Pancreas (tissue), 10 donors: ENCODE results near the gene PCNX1. TPM values are rescaled to one million over a fixed set of nuclear protein-coding genes. Genes with fewer than 3 reads are reported as not detected.

Source experiments
- ATAC-seq, 4 donors: fragments of 200-7000 bp; cut with Tn5 transposase; one replicate each; pipeline versions ENCODE4 v1.8.0 to v1.9.1; 2020; ENCODE audit warnings: mild to moderate bottlenecking in 4 of 4, moderate library complexity in 4 of 4
- DNase-seq, 6 donors: peaks; one replicate each; pipeline ENCODE4 v3.0.0-alpha.2; 2020
- FAIRE-seq: peaks from 2 replicates; lab custom pipeline; 2012; peaks lifted over from hg19 to GRCh38; lab: Jason Lieb, UNC
- H3K27ac ChIP-seq, 4 donors: fragments of 200-600 bp; sonication (generic); 1 replicate in 3 of 4; 2 replicates in 1 of 4; pipeline versions ENCODE4 v1.5.0 to v1.8.0; 2020
- H3K27me3 ChIP-seq, 4 donors: fragments of 200-600 bp; one replicate each; pipeline ENCODE4 v1.8.0; 2021
- H3K36me3 ChIP-seq, 3 donors: fragments of 200-600 bp; sonication (generic) in 1 of 3; one replicate each; pipeline versions ENCODE4 v1.5.0 to v1.8.0; 2020 to 2021
- H3K4me1 ChIP-seq, 3 donors: fragments of 200-600 bp; one replicate each; pipeline ENCODE4 v1.8.0; 2021
- H3K4me3 ChIP-seq, 4 donors: fragments of 200-600 bp; sonication (generic) in 2 of 4; one replicate each; pipeline versions ENCODE4 v1.5.0 to v1.8.0; 2020 to 2021
- H3K9me3 ChIP-seq, 4 donors: fragments of 200-600 bp; one replicate each; pipeline ENCODE4 v1.8.0; 2021
- CTCF ChIP-seq, 4 donors: fragments of 200-600 bp; sonication (generic) in 3 of 4; IDR thresholded peaks; one replicate each; pipeline versions ENCODE4 v1.5.0 to v1.8.0; 2021; ENCODE audit warnings: antibody characterized with exemption in 4 of 4
- WGBS, 2 donors: extraction: QIAGEN DNeasy Blood & Tissue Kit; methylation state at CpG; one replicate each; pipeline ENCODE4 v1.1.7; 2013; 5-methylcytosine and 5-hydroxymethylcytosine counted together
- intact Hi-C, 3 donors: fragments of 100-400 bp; cut with DNase I; formaldehyde crosslinking; loops; one replicate each; pipeline versions ENCODE4 v1.11.1 to v1.14.2; 2022
- polyA plus RNA-seq, 2 donors: library from polyadenylated mRNA; stranded (reverse); fragments of 200-250 nt; gene quantifications; one replicate each; pipeline ENCODE4 v1.2.3, GENCODE V29; 2013
- total RNA-seq, 6 donors: library from RNA; stranded (reverse); fragmentation: NEBNext Ultra II Directional in 4 of 6; extraction: Animal tissue kit (Norgen Biotek cat#: 25700) in 4 of 6; gene quantifications; one replicate each; pipeline versions ENCODE4 v1.2.1 to v1.2.4, GENCODE V29; 2021 to 2023
- donor health status: healthy with polysubstance abuse.
- donor health status: DM: no; HTN: no; CAD: no; lungs with moderate emphysema.
- donor health status: DM: no; HTN: no; CAD: no.
- donor health status: control.
- donor health status: control.
- donor health status: Bipolar disorder and iron deficiency.
- donor health status: DM: yes; HTN: yes; CAD: no.
- donor health status: DM: no; HTN: no; CAD: no.
- donor health status: DM: no; HTN: no; CAD: no.
- donor health status: DM: yes; HTN: yes; CAD: no.

The PCNX1 gene
- total and polyA plus RNA-seq, 8 donors, result 5.0 to 28.7 (median 14.7) TPM

GRCh38 chr14:70999117-70999516 is 91.9 kb downstream of the PCNX1 start:
- no peaks in the 10 kb centered on the region for H3K27me3 ChIP-seq
- peaks cover 0 to 3% (median 0%) of the 10 kb centered on the region in 3 donors for H3K4me1 ChIP-seq
- ATAC-seq, result no peak
- no peaks in the 10 kb centered on the region for H3K9me3 ChIP-seq
- no peak overlapping the region for H3K4me3 ChIP-seq
- no peaks in the 10 kb centered on the region for H3K36me3 ChIP-seq
- WGBS, 2 donors, result 82 to 91% methylated on average over 1 of the region's 1 CpG
- TF ChIP-seq CTCF (IDR thresholded peaks at IDR 0.05), result no peak
- intact Hi-C loops, result no loop called here
- FAIRE-seq, result no peak
- DNase-seq, result no peak
- H3K27ac ChIP-seq, result no peak overlapping the region

- FAIRE-seq (no peak), DNase-seq (no peak), ATAC-seq (no peak)
- Histone ChIP-seq H3K27ac (no peak overlapping the region), H3K9me3 (no peaks in the 10 kb centered on the region), H3K4me3 (no peak overlapping the region), H3K27me3 (no peaks in the 10 kb centered on the region), H3K36me3 (no peaks in the 10 kb centered on the region), H3K4me1 (peaks cover 0 to 3% (median 0%) of the 10 kb centered on the region in 3 donors)
- no peak for TF ChIP-seq CTCF (IDR thresholded peaks at IDR 0.05)
- intact Hi-C loops, result no loop called here
- WGBS, 2 donors, result 95 to 98% methylated on average over 2 of the region's 2 CpGs
These were observed 92.8 kb downstream of the PCNX1 start for GRCh38 chr14:71000091-71000490.

- Histone ChIP-seq H3K36me3 (no peaks in the 10 kb centered on the region), H3K27ac (no peak overlapping the region), H3K9me3 (no peaks in the 10 kb centered on the region), H3K4me1 (peaks cover 0 to 3% (median 0%) of the 10 kb centered on the region in 3 donors), H3K27me3 (no peaks in the 10 kb centered on the region), H3K4me3 (no peak overlapping the region)
- 34 to 50% methylated on average over 5 of the region's 5 CpGs for WGBS, 2 donors
- FAIRE-seq (no peak), ATAC-seq (no peak), DNase-seq (no peak)
- intact Hi-C loops, result no loop called here
- TF ChIP-seq CTCF (IDR thresholded peaks at IDR 0.05), result no peak
These were observed 94.5 kb downstream of the PCNX1 start for GRCh38 chr14:71001742-71002141.

GRCh38 chr14:71003156-71003555 is 95.9 kb downstream of the PCNX1 start:
- peaks cover 0 to 3% (median 0%) of the 10 kb centered on the region in 3 donors for H3K4me1 ChIP-seq
- FAIRE-seq (no peak), DNase-seq (no peak), ATAC-seq (no peak)
- 96 to 99% methylated on average over 13 of the region's 13 CpGs for WGBS, 2 donors
- H3K36me3 ChIP-seq, result no peaks in the 10 kb centered on the region
- no peak for TF ChIP-seq CTCF (IDR thresholded peaks at IDR 0.05)
- H3K27ac ChIP-seq, result no peak overlapping the region
- intact Hi-C loops, result no loop called here
- no peak overlapping the region for H3K4me3 ChIP-seq
- H3K9me3 ChIP-seq, result no peaks in the 10 kb centered on the region
- no peaks in the 10 kb centered on the region for H3K27me3 ChIP-seq

- TF ChIP-seq CTCF (IDR thresholded peaks at IDR 0.05), result no peak
- FAIRE-seq, result no peak
- intact Hi-C loops, result no loop called here
- no peaks in the 10 kb centered on the region for H3K36me3 ChIP-seq
- no peak for ATAC-seq
- no peak overlapping the region for H3K4me3 ChIP-seq
- no peaks in the 10 kb centered on the region for H3K9me3 ChIP-seq
- peaks cover 0 to 3% (median 0%) of the 10 kb centered on the region in 3 donors for H3K4me1 ChIP-seq
- no peak for DNase-seq
- H3K27me3 ChIP-seq, result no peaks in the 10 kb centered on the region
- 93 to 97% methylated on average over 2 of the region's 2 CpGs for WGBS, 2 donors
- no peak overlapping the region for H3K27ac ChIP-seq
These were observed 97.2 kb downstream of the PCNX1 start for GRCh38 chr14:71004481-71004880.
